ENCODE results near the gene CCDC142.

DNA sequence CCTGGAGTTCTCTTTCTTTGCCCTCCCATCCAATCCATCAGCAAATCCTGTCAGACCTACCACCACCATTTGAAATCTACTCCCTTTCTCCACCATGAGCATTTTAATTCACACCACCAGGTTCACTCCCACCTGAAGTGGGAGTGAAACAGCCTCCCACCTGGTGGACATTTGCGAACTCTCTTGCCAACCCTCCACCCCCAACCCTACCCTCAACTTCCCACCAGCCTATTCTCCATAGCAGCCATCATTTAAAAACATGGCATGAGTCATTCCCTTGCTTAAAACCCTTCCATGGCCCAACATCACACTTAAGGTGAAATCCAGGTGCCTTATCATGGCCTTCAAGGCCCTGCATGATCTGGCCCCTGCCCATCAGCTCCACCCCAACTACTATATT, 44.5 kb downstream of the CCDC142 start:
- no peak for TF ChIP-seq SIN3A (IDR thresholded peaks at IDR 0.05; ENCODE audit: borderline replicate concordance, insufficient read depth, low read length)
- no peak for TF ChIP-seq POLR2AphosphoS5 (IDR thresholded peaks at IDR 0.05; ENCODE audit: low read depth, low read length)

Data from PFSK-1 (cell line).